Stimulated activated naive CD8-positive, alpha-beta T cell treated with anti-CD3 and anti-CD28 coated beads, Interleukin-15, Interleukin-2, amounts not matched to agents 100 ng/mL and 50 ng/mL, for 24 hours (primary cell): ENCODE measurements around the gene RBM39.
A peak's percentile ranks its signal among the peaks of the same experiment; 100 is the strongest.
"Not testable (repeated sequence)": the region's sequence is repeated elsewhere in the genome, so short reads cannot be mapped to it uniquely, and the experiment has no call there.

ENCODE experiments used
- H3K27ac Mint-ChIP-seq: one replicate; pipeline ENCODE4 v1.8.0; 2021; ENCODE audit warnings: mild to moderate bottlenecking, mixed read lengths
- H3K27me3 Mint-ChIP-seq: one replicate; pipeline ENCODE4 v1.8.0; 2021; ENCODE audit warnings: mixed read lengths
- H3K36me3 Mint-ChIP-seq: one replicate; pipeline ENCODE4 v1.8.0; 2021; ENCODE audit warnings: low read depth, mixed read lengths
- H3K4me1 Mint-ChIP-seq: one replicate; pipeline ENCODE4 v1.8.0; 2021; ENCODE audit warnings: low read depth, mixed read lengths
- H3K4me3 Mint-ChIP-seq: one replicate; pipeline ENCODE4 v1.8.0; 2021; ENCODE audit warnings: mild to moderate bottlenecking, mixed read lengths
- H3K9me3 Mint-ChIP-seq: one replicate; pipeline ENCODE4 v1.8.0; 2021; ENCODE audit warnings: mixed read lengths

The RBM39 gene

DNA sequence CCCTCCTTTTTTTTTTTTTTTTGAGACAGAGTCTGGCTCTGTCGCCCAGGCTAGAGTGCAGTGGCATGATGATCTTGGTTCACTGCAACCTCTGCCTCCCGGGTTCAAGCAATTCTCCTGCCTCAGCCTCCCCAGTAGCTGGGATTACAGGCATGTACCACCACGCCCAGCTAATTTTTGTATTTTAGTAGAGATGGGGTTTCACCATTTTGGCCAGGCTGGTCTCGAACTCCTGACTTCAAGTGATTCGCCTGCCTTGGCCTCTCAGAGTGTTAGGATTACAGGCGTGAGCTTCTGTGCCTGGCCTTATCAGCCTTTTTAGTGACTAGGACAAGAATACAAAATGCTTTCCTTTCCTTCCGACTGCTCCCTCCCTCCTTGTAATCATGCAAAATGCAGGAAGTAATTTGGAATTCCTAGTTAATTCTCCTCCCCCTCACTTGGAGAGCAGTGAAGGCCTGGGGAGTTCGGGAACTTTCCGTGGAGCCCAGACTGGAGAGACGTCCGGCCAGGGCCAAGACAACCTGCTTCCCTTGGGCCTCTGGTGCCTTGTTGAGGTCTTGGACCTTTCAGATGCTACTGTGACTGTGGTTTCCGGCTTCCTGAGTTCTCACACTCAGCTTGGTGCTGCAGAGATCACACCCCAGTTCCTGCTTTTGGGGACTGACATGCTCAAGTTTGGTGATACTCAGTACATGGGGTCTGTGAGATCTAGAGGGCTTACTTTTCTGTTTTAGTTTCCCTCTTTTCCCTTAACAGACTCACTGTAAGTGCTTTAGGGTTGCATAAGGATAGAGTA lies 25.8 kb upstream of the RBM39 start:
- Mint-ChIP-seq H3K36me3 (no peaks in the 10 kb centered on the region), H3K27ac (peak overlapping the region; percentile 99), H3K4me3 (peak overlapping the region; percentile 79), H3K27me3 (no peaks in the 10 kb centered on the region), H3K9me3 (peaks cover 7% of the 10 kb centered on the region), H3K4me1 (peaks cover 48% of the 10 kb centered on the region)

DNA sequence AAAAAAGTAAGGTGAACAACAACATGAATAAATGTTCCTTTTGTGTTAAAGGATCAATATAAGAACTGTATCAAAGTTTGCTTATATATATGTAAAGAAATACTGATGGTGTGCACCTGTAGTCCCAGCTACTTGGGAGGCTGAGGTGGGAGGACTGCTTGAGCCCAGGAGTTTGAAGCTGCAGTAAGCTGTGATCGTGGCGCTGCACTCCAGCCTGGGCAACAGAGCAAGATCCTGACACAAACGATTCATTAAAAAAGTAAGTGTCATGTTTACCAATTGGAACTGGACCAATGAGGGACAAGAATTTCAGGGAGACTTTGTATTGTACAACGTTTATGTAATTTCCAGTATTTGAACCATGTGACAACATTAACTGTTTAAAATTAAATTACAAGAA lies 24.8 kb upstream of the RBM39 start:
- Mint-ChIP-seq H3K4me1 (peaks cover 47% of the 10 kb centered on the region), H3K9me3 (peaks cover 7% of the 10 kb centered on the region), H3K4me3 (no peak overlapping the region), H3K27me3 (no peaks in the 10 kb centered on the region), H3K36me3 (no peaks in the 10 kb centered on the region), H3K27ac (peak overlapping the region; percentile 99)

DNA sequence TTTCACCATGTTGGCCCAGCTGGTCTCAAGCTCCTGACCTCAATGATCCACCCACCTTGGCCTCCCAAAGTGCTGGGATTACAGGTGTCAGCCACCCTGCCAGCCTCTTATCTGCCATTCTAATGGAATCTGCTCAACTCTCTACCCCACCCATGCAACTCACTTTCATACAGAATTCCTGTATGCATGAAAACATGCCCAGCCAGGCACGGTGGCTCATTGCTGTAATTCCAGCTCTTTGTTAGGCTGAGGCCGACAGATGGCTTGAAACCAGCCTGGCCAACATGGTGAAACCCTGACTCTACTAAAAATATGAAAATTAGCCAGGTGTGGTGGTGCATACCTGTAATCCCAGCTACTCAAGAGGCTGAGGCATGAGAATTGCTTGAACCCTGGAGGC lies 22.9 kb upstream of the RBM39 start:
- H3K4me3 Mint-ChIP-seq, H3K27ac Mint-ChIP-seq, H3K36me3 Mint-ChIP-seq, H3K9me3 Mint-ChIP-seq, H3K27me3 Mint-ChIP-seq: not testable (repeated sequence)
- H3K4me1 Mint-ChIP-seq = peaks cover 35% of the 10 kb centered on the region

DNA sequence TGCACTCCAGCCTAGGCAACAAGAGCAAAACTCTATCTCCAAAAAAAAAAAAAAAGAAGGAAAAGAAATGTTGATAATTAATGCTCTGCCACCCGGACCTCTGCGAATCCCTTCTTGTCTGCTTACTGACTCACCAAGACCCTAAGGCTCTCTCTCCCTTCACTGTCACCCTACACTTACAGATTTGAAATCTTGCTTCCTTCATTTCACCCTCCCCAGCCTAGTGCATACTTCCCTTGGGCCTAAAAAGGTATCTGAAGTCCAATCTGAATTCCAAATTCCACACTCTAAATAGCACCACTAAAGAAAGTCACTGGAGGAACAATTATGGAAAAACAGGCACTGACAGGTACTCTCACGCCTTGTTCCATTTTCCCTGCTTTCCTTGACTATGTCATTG lies 20.4 kb upstream of the RBM39 start:
- no peak overlapping the region for H3K4me3 Mint-ChIP-seq
- H3K27ac Mint-ChIP-seq = no peak overlapping the region
- peaks cover 13% of the 10 kb centered on the region for H3K4me1 Mint-ChIP-seq
- H3K36me3 Mint-ChIP-seq = no peaks in the 10 kb centered on the region
- no peaks in the 10 kb centered on the region for H3K9me3 Mint-ChIP-seq
- no peaks in the 10 kb centered on the region for H3K27me3 Mint-ChIP-seq

DNA sequence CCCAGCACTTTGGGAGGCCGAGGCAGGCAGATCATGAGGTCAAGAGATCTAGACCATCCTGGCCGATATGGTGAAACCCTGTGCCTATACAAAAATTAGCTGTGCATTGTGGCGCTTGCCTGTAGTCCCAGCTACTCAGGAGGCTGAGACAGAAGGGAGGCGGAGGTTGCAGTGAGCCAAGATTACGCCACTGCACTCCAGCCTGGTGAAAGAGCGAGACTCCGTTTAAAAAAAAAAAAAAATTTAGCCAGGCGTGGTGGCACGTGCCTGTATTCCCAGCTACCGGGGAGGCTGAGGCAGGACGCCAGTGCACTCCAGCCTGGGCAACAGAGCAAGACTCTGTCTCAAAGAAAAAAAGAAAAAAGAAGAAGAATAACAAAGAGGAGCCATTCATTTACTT lies 19.5 kb upstream of the RBM39 start:
- not testable (repeated sequence) for H3K9me3 Mint-ChIP-seq, H3K4me3 Mint-ChIP-seq, H3K27ac Mint-ChIP-seq, H3K27me3 Mint-ChIP-seq, H3K36me3 Mint-ChIP-seq, H3K4me1 Mint-ChIP-seq

DNA sequence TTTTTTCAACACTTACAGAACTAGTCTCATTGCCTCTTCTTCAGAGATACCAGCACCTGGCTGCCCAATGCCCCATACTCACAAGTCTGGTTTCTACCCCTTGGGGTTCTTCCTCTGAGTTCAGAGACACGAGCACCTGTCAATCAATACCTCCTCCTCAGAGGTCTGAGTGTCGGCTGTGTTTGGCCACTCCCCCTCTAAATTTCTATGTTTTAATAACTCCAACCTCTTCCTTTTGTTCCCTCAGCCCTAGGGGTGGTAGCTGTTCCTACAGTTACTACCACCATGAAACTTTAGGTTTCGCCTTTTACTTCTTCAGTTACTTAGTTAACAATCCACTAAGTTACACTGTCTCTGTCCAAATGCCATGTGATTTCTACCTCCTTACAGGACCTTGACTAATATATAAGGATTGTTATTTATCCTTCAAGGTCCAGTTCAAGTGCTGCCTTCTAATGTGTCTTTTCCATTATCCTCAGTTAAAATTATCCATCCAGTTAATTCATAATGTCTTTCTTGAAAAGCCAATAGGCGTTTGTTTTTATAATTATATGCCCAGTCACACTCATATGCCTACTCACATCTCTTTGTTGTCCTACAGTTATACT lies 15.1 kb upstream of the RBM39 start:
- H3K4me1 Mint-ChIP-seq = peaks cover 4% of the 10 kb centered on the region
- no peak overlapping the region for H3K4me3 Mint-ChIP-seq
- no peaks in the 10 kb centered on the region for H3K9me3 Mint-ChIP-seq
- H3K36me3 Mint-ChIP-seq = no peaks in the 10 kb centered on the region
- H3K27me3 Mint-ChIP-seq = no peaks in the 10 kb centered on the region
- H3K27ac Mint-ChIP-seq = no peak overlapping the region

DNA sequence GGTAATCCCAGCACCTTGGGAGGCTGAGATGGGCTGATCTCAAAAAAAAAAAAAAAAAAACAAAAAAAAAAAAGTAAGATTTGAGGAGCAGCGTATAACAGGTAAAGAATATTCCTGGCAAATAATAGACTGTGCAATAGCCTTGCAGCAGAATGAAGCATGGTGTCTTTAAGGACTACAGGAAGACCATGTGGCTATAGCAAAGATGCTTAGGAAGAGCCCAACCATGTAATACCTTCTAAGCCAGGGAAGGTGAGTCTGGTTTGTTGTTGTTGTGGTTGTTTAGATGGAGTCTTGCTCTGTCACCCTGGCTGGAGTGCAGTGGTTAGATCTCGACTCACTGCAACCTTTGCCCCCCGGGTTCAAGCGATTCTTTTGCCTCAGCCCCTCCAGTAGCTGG lies 14.3 kb upstream of the RBM39 start:
- peaks cover 4% of the 10 kb centered on the region for H3K4me1 Mint-ChIP-seq
- no peak overlapping the region for H3K4me3 Mint-ChIP-seq
- H3K27ac Mint-ChIP-seq = no peak overlapping the region
- no peaks in the 10 kb centered on the region for H3K9me3 Mint-ChIP-seq
- H3K27me3 Mint-ChIP-seq = no peaks in the 10 kb centered on the region
- no peaks in the 10 kb centered on the region for H3K36me3 Mint-ChIP-seq

DNA sequence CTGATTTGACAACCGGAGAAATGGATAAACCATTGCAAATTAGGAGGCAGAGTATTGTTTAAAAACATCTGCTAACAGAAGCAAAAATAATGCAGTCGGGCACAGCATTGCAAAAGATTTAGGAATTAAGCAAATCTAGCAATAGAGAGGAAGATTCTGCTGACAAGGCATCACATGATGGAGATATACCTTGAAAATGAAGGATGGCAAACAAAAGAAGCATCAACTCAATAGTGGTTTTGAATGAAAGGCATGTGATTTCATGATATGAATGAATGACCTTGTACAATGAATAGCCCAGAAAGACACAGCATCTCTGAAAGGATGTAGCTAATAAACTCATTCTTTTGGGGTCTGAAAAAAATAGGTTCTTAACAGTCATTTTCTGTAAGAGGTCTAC lies 8.6 kb upstream of the RBM39 start:
- no peak overlapping the region for H3K27ac Mint-ChIP-seq
- no peaks in the 10 kb centered on the region for H3K36me3 Mint-ChIP-seq
- H3K9me3 Mint-ChIP-seq = no peaks in the 10 kb centered on the region
- no peaks in the 10 kb centered on the region for H3K27me3 Mint-ChIP-seq
- no peak overlapping the region for H3K4me3 Mint-ChIP-seq
- no peaks in the 10 kb centered on the region for H3K4me1 Mint-ChIP-seq

DNA sequence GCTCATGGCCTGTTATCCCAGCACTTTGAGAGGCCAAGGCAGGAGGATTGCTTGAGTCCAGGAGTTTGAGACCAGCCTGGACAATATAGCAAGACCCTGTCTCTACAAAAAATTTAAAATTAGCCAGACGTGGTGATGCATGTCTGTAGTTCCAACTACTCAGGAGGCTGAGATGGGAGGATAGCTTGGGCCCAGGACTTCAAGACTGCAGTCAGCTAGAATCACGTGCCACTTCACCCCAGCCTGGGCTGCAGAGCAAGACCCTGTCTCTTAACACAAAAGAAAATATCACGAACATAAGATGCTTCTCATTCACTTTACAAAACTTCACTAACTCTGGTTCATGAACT lies 2.4 kb upstream of the RBM39 start:
- not testable (repeated sequence) for H3K9me3 Mint-ChIP-seq, H3K27me3 Mint-ChIP-seq
- Mint-ChIP-seq H3K4me1 (peaks cover 35% of the 10 kb centered on the region), H3K27ac (peak overlapping the region; percentile 99), H3K36me3 (peaks cover 22% of the 10 kb centered on the region), H3K4me3 (peak overlapping the region; percentile 98)

DNA sequence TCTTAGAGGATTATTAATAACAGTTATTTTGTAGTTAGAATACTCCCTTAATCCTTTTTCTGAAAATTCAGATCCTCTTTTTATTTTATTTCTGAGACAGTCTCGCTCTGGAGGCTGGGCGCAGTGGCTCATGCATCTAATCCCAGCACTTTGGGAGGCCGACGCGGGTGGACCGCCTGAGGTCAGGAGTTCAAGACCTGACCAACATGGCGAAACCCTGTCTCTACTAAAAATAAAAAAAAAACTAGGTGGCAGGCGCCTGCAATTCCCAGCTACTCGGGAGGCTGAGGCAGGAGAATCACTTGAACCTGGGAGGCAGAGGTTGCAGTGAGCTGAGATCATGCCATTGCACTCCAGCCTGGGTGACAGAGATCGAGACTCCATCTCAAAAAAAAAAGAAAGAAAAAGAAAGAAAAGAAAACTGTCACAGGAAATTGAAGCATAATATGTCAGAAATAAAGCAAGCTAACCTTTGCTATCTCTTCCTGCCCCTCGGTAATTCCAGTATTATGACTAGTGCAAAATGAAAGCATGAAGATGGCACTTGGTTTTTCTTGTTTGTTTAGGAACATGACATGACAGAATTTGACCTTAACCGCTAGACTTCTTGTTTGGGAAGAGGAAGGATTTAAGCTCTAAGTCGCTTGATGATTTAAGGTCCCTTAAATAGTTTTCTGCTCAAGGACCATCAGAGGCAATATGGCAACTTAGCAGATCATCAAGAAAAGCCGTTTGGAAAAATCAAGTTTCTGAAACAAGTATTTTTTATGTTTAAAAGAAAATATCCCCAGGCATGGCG lies 1.8 kb upstream of the RBM39 start:
- Mint-ChIP-seq H3K9me3 (no peaks in the 10 kb centered on the region), H3K36me3 (peaks cover 28% of the 10 kb centered on the region), H3K4me3 (peak overlapping the region; percentile 98), H3K27ac (peak overlapping the region; percentile 99), H3K4me1 (peaks cover 39% of the 10 kb centered on the region), H3K27me3 (no peaks in the 10 kb centered on the region)

DNA sequence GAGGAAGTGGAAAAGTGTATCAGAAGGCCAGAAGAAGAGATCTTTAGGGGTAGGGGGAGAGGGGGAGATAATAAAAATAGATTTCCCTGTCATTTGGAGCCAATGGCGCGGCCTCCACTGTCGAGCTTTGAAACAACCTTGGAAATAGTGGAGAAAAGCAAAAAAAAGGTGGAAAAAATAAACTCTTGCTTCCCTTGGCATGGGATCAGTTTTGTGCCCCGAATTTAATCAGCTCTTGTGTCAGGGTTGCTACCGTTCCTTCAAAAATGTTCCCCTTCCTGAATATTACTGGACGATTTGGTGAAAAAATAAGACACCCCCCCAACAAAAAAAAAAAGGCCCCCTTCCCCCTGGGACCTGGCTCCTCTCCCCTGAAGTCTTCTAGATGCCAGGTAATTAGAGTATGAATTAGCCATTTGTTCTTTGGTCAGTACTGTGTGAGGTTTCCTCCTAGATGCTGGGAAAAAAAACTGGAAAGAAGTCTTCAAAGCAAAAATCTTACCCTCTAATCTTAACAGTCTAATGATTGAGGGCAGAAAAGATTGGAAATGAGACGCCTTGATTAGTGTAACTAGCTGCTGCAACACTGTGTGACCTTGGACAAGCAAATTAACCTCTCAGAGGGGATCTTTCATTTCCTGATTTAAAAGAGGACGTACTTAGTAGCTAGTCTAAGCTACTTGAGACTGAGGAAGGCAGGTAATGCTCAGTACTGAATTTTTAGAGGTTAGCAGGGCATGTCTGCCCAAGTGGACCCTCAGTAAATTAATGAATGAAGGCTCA lies 872 bp upstream of the RBM39 start:
- H3K4me1 Mint-ChIP-seq = peaks cover 49% of the 10 kb centered on the region
- H3K27me3 Mint-ChIP-seq = no peaks in the 10 kb centered on the region
- peaks cover 38% of the 10 kb centered on the region for H3K36me3 Mint-ChIP-seq
- H3K9me3 Mint-ChIP-seq = no peaks in the 10 kb centered on the region
- H3K27ac Mint-ChIP-seq = peak overlapping the region; percentile 99
- peak overlapping the region; percentile 98 for H3K4me3 Mint-ChIP-seq

DNA sequence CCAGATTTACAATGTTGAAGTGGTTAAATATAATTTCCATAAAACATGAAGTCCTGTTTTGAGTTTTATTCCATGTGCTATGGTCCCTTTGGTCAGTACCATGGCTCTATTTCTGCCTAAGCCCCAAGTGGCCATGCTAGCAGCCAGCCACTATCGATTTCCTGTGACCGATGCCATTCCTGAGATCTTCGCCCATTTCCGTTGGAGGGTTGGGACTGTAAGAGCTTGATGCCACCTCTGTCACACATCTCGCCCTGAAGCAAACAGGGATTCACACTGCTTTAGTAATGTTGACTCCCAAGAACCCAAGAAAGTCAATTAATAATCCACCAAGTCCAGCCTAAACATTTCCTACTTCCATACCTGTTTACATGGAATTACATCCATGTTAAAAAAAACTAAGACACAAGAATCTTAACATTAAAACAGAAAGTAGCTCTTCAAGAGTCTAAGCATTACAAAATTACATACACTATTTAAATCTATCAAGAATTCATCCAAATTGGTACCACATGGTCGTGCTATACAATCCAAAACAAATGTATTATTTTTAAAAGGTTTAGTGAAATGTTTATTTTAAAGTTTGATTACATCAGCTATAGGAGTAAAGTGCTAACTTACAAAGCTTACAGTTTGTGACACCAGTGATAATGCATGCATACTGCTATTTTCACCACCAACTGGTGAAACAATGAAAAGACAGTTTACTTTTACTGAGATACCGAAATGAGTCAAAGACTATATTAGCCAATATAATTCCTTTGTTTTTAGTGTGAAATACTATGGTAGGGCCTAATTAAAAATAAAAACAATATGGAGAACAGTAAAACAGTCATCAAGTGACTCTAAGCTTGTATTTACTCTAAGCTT lies 2.5 kb downstream of the RBM39 start:
- Mint-ChIP-seq H3K36me3 (peaks cover 64% of the 10 kb centered on the region), H3K4me1 (peaks cover 80% of the 10 kb centered on the region)

DNA sequence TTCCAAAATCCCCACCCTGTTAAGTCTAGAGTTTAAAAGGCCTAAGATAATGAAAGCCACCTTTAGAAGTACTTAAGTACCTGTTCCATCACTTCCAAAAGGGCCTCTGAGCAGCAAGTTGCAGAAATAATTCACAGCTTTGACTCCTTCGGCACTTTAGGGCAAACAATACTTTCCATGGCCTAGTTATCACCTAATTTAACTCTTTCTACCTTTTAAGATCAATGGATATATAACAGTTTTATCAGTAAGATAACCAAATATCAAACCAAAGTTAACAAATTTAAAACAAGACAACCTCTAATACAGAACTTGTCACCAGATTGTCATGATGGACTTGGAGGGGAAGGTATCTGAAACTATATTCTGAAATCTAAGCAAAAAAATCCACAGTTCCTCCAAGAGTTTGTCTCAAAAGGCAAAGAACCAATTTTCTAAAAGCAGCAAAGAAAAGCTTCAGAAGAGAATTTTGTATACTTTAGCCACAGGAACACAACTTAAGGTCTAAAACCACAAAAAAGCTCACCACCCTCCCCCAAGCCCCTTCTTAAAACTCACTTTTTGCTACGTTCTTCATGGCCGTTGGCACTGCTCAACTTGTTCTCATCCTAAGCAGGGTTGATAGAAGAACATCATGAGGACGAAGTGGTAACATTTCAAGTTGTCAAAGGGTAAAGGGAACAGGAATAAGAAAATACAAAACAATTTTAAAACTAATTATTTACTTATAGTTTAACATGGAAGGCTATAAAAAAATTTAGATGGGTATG lies 3.5 kb downstream of the RBM39 start:
- Mint-ChIP-seq H3K27ac (peak overlapping the region; percentile 86), H3K4me1 (peaks cover 80% of the 10 kb centered on the region), H3K9me3 (no peaks in the 10 kb centered on the region), H3K4me3 (peak overlapping the region; percentile 83), H3K36me3 (peaks cover 73% of the 10 kb centered on the region), H3K27me3 (no peaks in the 10 kb centered on the region)

More for the DNA sequence above, 2.5 kb downstream of the RBM39 start:
- peak overlapping the region; percentile 99 for H3K27ac Mint-ChIP-seq
- no peaks in the 10 kb centered on the region for H3K9me3 Mint-ChIP-seq
- peak overlapping the region; percentile 98 for H3K4me3 Mint-ChIP-seq
- H3K27me3 Mint-ChIP-seq = no peaks in the 10 kb centered on the region
